HEK293T (cell line): ENCODE results near the gene INVS.

Experiments
- BHLHE40 ChIP-seq: fragments of 450-650 bp; IDR thresholded peaks from 2 replicates; pipeline ENCODE4 v1.6.1; 2016; ENCODE audit warnings: mild to moderate bottlenecking, moderate library complexity, borderline replicate concordance
- FOXK2 ChIP-seq: fragments of 450-650 bp; IDR thresholded peaks from 2 replicates; pipeline ENCODE4 v1.6.1; 2016; ENCODE audit warnings: mild to moderate bottlenecking
- FOXM1 ChIP-seq: fragments of 450-650 bp; IDR thresholded peaks from 2 replicates; pipeline ENCODE4 v1.6.1; 2017; ENCODE audit warnings: mild to moderate bottlenecking, borderline replicate concordance
- HDGF ChIP-seq: fragments of 450-650 bp; IDR thresholded peaks from 2 replicates; pipeline ENCODE4 v1.6.1; 2017; ENCODE audit warnings: antibody characterized with exemption, borderline replicate concordance
- L3MBTL2 ChIP-seq: fragments of 450-650 bp; conservative IDR thresholded peaks from 2 replicates; pipeline ENCODE4 v1.6.1; 2016; ENCODE audit warnings: mild to moderate bottlenecking
- NFRKB ChIP-seq: fragments of 450-650 bp; IDR thresholded peaks from 2 replicates; pipeline ENCODE4 v1.6.1; 2016; ENCODE audit warnings: mild to moderate bottlenecking, moderate library complexity
- SP1 ChIP-seq: fragments of 450-650 bp; IDR thresholded peaks from 2 replicates; pipeline ENCODE4 v1.6.1; 2017
- ZNF384 ChIP-seq: fragments of 450-650 bp; IDR thresholded peaks from 2 replicates; pipeline ENCODE4 v1.6.1; 2016

DNA sequence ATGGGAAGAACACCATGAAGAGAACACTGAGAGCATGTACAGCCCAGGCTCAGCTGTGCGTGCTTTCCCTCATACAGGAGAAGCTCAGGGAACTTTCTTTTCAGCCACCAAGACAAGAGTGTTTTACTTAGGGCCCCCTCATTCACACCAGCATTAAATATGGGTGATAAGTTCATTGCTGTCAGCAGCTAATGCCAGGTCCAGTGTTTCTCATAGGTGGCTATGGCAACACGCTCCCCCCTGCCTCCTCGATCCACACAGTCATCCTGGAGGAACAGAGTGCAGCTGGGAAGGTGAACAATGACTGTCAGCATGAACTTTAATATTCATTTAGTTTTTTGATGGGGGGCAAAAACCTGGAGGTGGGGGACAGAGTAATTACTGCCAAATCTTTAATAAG, 199.3 kb downstream of the INVS start:
- no peak for TF ChIP-seq FOXM1
- TF ChIP-seq L3MBTL2, result no peak
- no peak for TF ChIP-seq HDGF
- no peak for TF ChIP-seq SP1
- no peak for TF ChIP-seq FOXK2
- no peak for TF ChIP-seq BHLHE40
- no peak for TF ChIP-seq NFRKB
- TF ChIP-seq ZNF384, result no peak
